ENCODE measurements around the gene SPRR1B. TPM values are rescaled to one million over a fixed set of nuclear protein-coding genes. Genes with fewer than 3 reads are reported as not detected.

Gene SPRR1B
- total and polyA plus RNA-seq, 4 donors = 0.31 to 1.9 TPM; not detected in 2

- DNase-seq (no peak), ATAC-seq (ENCODE audit: insufficient read depth, low FRiP score) (no peak)
- H3K27me3 ChIP-seq (ENCODE audit: control insufficient read depth in 3 of 3, insufficient read depth in 3 of 3, low read length in 2 of 3) = no peaks in the 10 kb centered on the region
- WGBS, 2 donors = 35 to 91% methylated on average over 2 of the region's 2 CpGs
- H3K9me3 ChIP-seq (ENCODE audit: control insufficient read depth in 4 of 4, insufficient read depth in 3 of 4, low read length in 3 of 4) = peaks cover 0 to 4% (median 0%) of the 10 kb centered on the region in 4 donors
- TF ChIP-seq, protein P1, sequence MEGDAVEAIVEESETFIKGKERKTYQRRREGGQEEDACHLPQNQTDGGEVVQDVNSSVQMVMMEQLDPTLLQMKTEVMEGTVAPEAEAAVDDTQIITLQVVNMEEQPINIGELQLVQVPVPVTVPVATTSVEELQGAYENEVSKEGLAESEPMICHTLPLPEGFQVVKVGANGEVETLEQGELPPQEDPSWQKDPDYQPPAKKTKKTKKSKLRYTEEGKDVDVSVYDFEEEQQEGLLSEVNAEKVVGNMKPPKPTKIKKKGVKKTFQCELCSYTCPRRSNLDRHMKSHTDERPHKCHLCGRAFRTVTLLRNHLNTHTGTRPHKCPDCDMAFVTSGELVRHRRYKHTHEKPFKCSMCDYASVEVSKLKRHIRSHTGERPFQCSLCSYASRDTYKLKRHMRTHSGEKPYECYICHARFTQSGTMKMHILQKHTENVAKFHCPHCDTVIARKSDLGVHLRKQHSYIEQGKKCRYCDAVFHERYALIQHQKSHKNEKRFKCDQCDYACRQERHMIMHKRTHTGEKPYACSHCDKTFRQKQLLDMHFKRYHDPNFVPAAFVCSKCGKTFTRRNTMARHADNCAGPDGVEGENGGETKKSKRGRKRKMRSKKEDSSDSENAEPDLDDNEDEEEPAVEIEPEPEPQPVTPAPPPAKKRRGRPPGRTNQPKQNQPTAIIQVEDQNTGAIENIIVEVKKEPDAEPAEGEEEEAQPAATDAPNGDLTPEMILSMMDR (IDR thresholded peaks at IDR 0.05; ENCODE audit: control extremely low read depth, extremely low read depth) = no peak
- H3K36me3 ChIP-seq (ENCODE audit: control insufficient read depth in 4 of 4, insufficient read depth in 4 of 4, low read length in 4 of 4) = no peaks in the 10 kb centered on the region
- no peaks in the 10 kb centered on the region for H3K4me1 ChIP-seq (ENCODE audit: control insufficient read depth in 5 of 5, insufficient read depth in 5 of 5, low read length in 5 of 5)
- H3K9ac ChIP-seq (ENCODE audit: insufficient read depth in 1 of 2, low read length in 2 of 2) = no peak within 1 kb of the TSS
- H3K4me3 ChIP-seq = no peak within 1 kb of the TSS
- H3K27ac ChIP-seq (ENCODE audit: low read depth in 1 of 2, low read length in 1 of 2) = no peak within 1 kb of the TSS
Observed at GRCh38 chr1:153071511-153071910, 40.5 kb downstream of the SPRR1B start, which contains the start of gene SPRR2B. Gene SPRR2B (minus strand): TSS chr1:153071611. CDS start chr1:153070839, 772 bp downstream.

DNA sequence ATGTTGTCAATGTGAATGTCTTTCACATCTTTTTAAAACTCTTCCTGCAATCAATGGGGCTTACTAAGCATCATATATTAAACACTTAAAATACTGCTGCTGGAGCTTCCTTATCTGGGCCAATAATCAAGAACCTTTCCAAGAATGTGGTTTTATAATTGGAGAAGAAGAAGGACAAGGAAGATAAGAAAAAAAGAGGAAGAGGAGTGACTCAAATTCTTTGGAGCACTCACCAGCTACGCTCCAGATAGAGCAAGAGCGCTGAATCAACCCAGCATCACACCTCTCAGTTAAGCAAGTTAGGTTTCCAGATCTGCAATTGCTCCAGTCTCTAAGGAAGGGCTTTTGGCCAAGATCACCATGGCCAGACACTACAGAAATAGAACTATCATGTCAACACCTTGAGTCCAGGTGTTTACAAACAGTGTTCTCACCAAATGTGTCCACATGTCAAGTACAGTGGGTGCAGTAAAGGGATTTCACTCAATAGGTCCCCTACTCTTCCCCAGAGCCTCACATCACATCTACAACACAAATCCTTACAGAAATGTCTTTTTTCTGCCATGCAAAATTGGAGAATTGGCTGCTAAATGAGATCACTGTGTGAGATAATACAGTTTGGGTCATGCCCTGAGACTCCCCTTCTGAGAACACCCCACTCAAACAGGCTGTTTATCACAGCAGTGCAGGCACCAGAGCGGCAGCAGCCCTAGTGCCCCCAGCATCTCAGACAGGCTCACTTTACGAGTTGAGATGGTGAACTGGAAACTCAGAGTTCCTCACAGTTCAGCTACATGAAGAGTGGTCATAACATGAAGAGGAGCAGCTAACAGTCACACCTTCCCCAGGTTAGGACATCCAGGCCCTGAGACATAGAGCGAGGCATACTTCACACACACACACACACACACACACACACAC, 42.1 kb downstream of the SPRR1B start:
- H3K9ac ChIP-seq (ENCODE audit: insufficient read depth in 1 of 2, low read length in 2 of 2) = no peak overlapping the region
- TF ChIP-seq, protein P1 (IDR thresholded peaks at IDR 0.05; ENCODE audit: control extremely low read depth, extremely low read depth) = no peak
- WGBS, 2 donors = 71 to 83% methylated on average over 5 of the region's 5 CpGs
- peaks cover 0 to 4% (median 0%) of the 10 kb centered on the region in 4 donors for H3K9me3 ChIP-seq (ENCODE audit: control insufficient read depth in 4 of 4, insufficient read depth in 3 of 4, low read length in 3 of 4)
- no peak overlapping the region for H3K27ac ChIP-seq (ENCODE audit: low read depth in 1 of 2, low read length in 1 of 2)
- H3K36me3 ChIP-seq (ENCODE audit: control insufficient read depth in 4 of 4, insufficient read depth in 4 of 4, low read length in 4 of 4) = no peaks in the 10 kb centered on the region
- H3K27me3 ChIP-seq (ENCODE audit: control insufficient read depth in 3 of 3, insufficient read depth in 3 of 3, low read length in 2 of 3) = no peaks in the 10 kb centered on the region
- DNase-seq (no peak), ATAC-seq (ENCODE audit: insufficient read depth, low FRiP score) (no peak)
- no peak overlapping the region for H3K4me3 ChIP-seq
- no peaks in the 10 kb centered on the region for H3K4me1 ChIP-seq (ENCODE audit: control insufficient read depth in 5 of 5, insufficient read depth in 5 of 5, low read length in 5 of 5)

DNA sequence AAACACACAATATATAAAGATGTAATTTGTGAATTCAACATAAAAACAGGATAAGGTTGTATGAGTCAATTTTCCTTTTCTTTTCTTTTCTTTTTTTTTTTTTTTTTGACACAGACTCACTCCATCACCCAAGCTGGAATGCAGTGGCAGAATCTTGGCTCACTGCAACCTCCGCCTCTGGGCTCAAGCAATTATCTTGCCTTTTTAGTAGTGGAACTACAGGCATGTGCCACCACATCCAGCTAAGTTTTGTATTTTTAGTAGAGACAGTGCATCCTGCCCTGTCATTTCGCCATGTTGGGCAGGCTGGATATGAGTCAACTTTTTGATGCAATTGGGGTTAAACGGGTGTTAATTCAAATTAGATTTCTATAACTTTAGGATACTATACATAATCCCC, 50.7 kb downstream of the SPRR1B start:
- no peaks in the 10 kb centered on the region for H3K27me3 ChIP-seq (ENCODE audit: control insufficient read depth in 3 of 3, insufficient read depth in 3 of 3, low read length in 2 of 3)
- DNase-seq (no peak), ATAC-seq (ENCODE audit: insufficient read depth, low FRiP score) (no peak)
- H3K4me3 ChIP-seq = no peak overlapping the region
- H3K27ac ChIP-seq (ENCODE audit: low read depth in 1 of 2, low read length in 1 of 2) = no peak overlapping the region
- H3K9me3 ChIP-seq (ENCODE audit: control insufficient read depth in 4 of 4, insufficient read depth in 3 of 4, low read length in 3 of 4) = peaks cover 0 to 4% (median 1%) of the 10 kb centered on the region in 4 donors
- no peaks in the 10 kb centered on the region for H3K36me3 ChIP-seq (ENCODE audit: control insufficient read depth in 4 of 4, insufficient read depth in 4 of 4, low read length in 4 of 4)
- H3K4me1 ChIP-seq (ENCODE audit: control insufficient read depth in 5 of 5, insufficient read depth in 5 of 5, low read length in 5 of 5) = no peaks in the 10 kb centered on the region
- no peak overlapping the region for H3K9ac ChIP-seq (ENCODE audit: insufficient read depth in 1 of 2, low read length in 2 of 2)
- WGBS, 2 donors = 86 to 93% methylated on average over 3 of the region's 3 CpGs
- TF ChIP-seq, protein P1 (IDR thresholded peaks at IDR 0.05; ENCODE audit: control extremely low read depth, extremely low read depth) = no peak

Small RNA genes lying within 50 kb of the gene (small RNA-seq; reads per million reads assigned to genes)
- gene AL356867.1 (ENCODE audit: low replicate concordance) (not detected), gene RF00322 (ENCODE audit: low replicate concordance) (not detected), gene SPRR1A (ENCODE audit: low replicate concordance) (not detected)

Other genes with a start within 250 kb of the SPRR1B start
- gene LCE1E, start 244.9 kb upstream of the SPRR1B start, total RNA-seq = not detected
- not detected for gene LCE1E, start 244.9 kb upstream of the SPRR1B start, polyA plus RNA-seq
- gene LCE1D, start 234.5 kb upstream of the SPRR1B start, total RNA-seq = not detected
- gene LCE1D, start 234.5 kb upstream of the SPRR1B start, polyA plus RNA-seq = not detected
- gene LCE1C, start 224.6 kb upstream of the SPRR1B start, total RNA-seq = not detected
- gene LCE1C, start 224.6 kb upstream of the SPRR1B start, polyA plus RNA-seq = not detected
- gene LCE1B, start 219.2 kb upstream of the SPRR1B start, total RNA-seq = not detected
- gene LCE1B, start 219.2 kb upstream of the SPRR1B start, polyA plus RNA-seq = not detected
- gene LCE1A, start 203.7 kb upstream of the SPRR1B start, total RNA-seq = not detected
- gene LCE1A, start 203.7 kb upstream of the SPRR1B start, polyA plus RNA-seq = not detected
- gene LCE6A, start 188.3 kb upstream of the SPRR1B start, total RNA-seq = not detected
- gene LCE6A, start 188.3 kb upstream of the SPRR1B start, polyA plus RNA-seq = not detected
- not detected for gene LCE7A, start 171.2 kb upstream of the SPRR1B start, total RNA-seq
- gene LCE7A, start 171.2 kb upstream of the SPRR1B start, polyA plus RNA-seq = not detected
- gene SMCP, start 152.9 kb upstream of the SPRR1B start, total RNA-seq = not detected
- gene SMCP, start 152.9 kb upstream of the SPRR1B start, polyA plus RNA-seq = not detected
- gene IVL, start 122.7 kb upstream of the SPRR1B start, total RNA-seq = under 1 TPM in 1 of 2 donors, not detected in 1; 0.31 TPM
- gene IVL, start 122.7 kb upstream of the SPRR1B start, polyA plus RNA-seq = under 1 TPM; 0.22 to 0.52 TPM
- not detected for gene SPRR5, start 84.0 kb upstream of the SPRR1B start, total RNA-seq
- gene SPRR5, start 84.0 kb upstream of the SPRR1B start, polyA plus RNA-seq = under 1 TPM in 1 of 2 donors, not detected in 1; 0.05 TPM
- not detected for gene SPRR4, start 60.6 kb upstream of the SPRR1B start, total RNA-seq
- gene SPRR4, start 60.6 kb upstream of the SPRR1B start, polyA plus RNA-seq = not detected
- not detected for gene SPRR1A, start 47.1 kb upstream of the SPRR1B start, total RNA-seq
- gene SPRR1A, start 47.1 kb upstream of the SPRR1B start, polyA plus RNA-seq = not detected
- gene SPRR3, start 29.5 kb upstream of the SPRR1B start, total RNA-seq = 1 to 10 TPM in 1 of 2 donors, not detected in 1; 1.9 TPM
- 1 to 10 TPM in 1 of 2 donors, under 1 TPM in 1; 0.50 to 1.2 TPM for gene SPRR3, start 29.5 kb upstream of the SPRR1B start, polyA plus RNA-seq
- gene SPRR2D, start 9.9 kb downstream of the SPRR1B start, total RNA-seq = not detected
- gene SPRR2D, start 9.9 kb downstream of the SPRR1B start, polyA plus RNA-seq = 1 to 10 TPM; 1.0 to 2.5 TPM
- gene SPRR2A, start 26.3 kb downstream of the SPRR1B start, total RNA-seq = under 1 TPM in 1 of 2 donors, not detected in 1; 0.82 TPM
- gene SPRR2A, start 26.3 kb downstream of the SPRR1B start, polyA plus RNA-seq = 1 to 10 TPM in 1 of 2 donors, not detected in 1; 4.5 TPM
- gene SPRR2B, start 40.4 kb downstream of the SPRR1B start, total RNA-seq = not detected
- not detected for gene SPRR2B, start 40.4 kb downstream of the SPRR1B start, polyA plus RNA-seq
- not detected for gene SPRR2E, start 63.3 kb downstream of the SPRR1B start, total RNA-seq
- under 1 TPM; 0.33 to 0.60 TPM for gene SPRR2E, start 63.3 kb downstream of the SPRR1B start, polyA plus RNA-seq
- gene SPRR2F, start 82.3 kb downstream of the SPRR1B start, total RNA-seq = not detected
- gene SPRR2F, start 82.3 kb downstream of the SPRR1B start, polyA plus RNA-seq = under 1 TPM in 1 of 2 donors, not detected in 1; 0.73 TPM
- gene SPRR2G, start 119.7 kb downstream of the SPRR1B start, total RNA-seq = not detected
- not detected for gene SPRR2G, start 119.7 kb downstream of the SPRR1B start, polyA plus RNA-seq
- not detected for gene LELP1, start 172.2 kb downstream of the SPRR1B start, total RNA-seq
- gene LELP1, start 172.2 kb downstream of the SPRR1B start, polyA plus RNA-seq = not detected
- not detected for gene PRR9, start 186.4 kb downstream of the SPRR1B start, total RNA-seq
- gene PRR9, start 186.4 kb downstream of the SPRR1B start, polyA plus RNA-seq = under 1 TPM in 1 of 2 donors, not detected in 1; 0.22 TPM
- gene LORICRIN, start 228.5 kb downstream of the SPRR1B start, total RNA-seq = not detected
- not detected for gene LORICRIN, start 228.5 kb downstream of the SPRR1B start, polyA plus RNA-seq